Loucy (cell line): ENCODE data around the gene ELL2.

Source experiments
- H2AFZ ChIP-seq: fragments of 200-600 bp; sonication (generic); 2 replicates; pipeline ENCODE4 v1.6.0; 2016; ENCODE audit warnings: antibody characterized with exemption, mild to moderate bottlenecking, low read length, moderate library complexity
- H3F3A ChIP-seq: fragments of 200-600 bp; 2 replicates; pipeline ENCODE4 v1.6.0; 2016; ENCODE audit warnings: antibody characterized with exemption, low read depth, mild to moderate bottlenecking
- H3K27me3 ChIP-seq: fragments of 200-600 bp; sonication (generic); 2 replicates; pipeline ENCODE4 v1.6.1; 2014; ENCODE audit warnings: low read length, mild to moderate bottlenecking; ENCODE audit not compliant: insufficient read depth, poor library complexity, severe bottlenecking
- H3K36me3 ChIP-seq: fragments of 200-600 bp; sonication (generic); 2 replicates; pipeline ENCODE4 v1.6.1; 2016; ENCODE audit warnings: low read length; ENCODE audit not compliant: insufficient read depth
- H3K4me1 ChIP-seq: fragments of 200-600 bp; sonication (generic); 2 replicates; pipeline ENCODE4 v1.5.1; 2014; ENCODE audit warnings: low read length, mild to moderate bottlenecking; ENCODE audit not compliant: insufficient read depth, poor library complexity, severe bottlenecking
- H3K4me2 ChIP-seq: fragments of 200-600 bp; sonication (generic); 2 replicates; pipeline ENCODE4 v1.6.0; 2014; ENCODE audit warnings: antibody characterized with exemption, low read length, low read depth, mild to moderate bottlenecking; ENCODE audit not compliant: poor library complexity, severe bottlenecking
- H3K4me3 ChIP-seq: fragments of 200-600 bp; sonication (generic); 2 replicates; pipeline ENCODE4 v1.5.1; 2014; ENCODE audit warnings: low read length, mild to moderate bottlenecking, mixed read lengths; ENCODE audit not compliant: poor library complexity, severe bottlenecking
- H3K79me2 ChIP-seq: fragments of 200-600 bp; sonication (generic); 2 replicates; pipeline ENCODE4 v1.6.1; 2014; ENCODE audit warnings: low read length; ENCODE audit not compliant: insufficient read depth
- H3K9ac ChIP-seq: fragments of 200-600 bp; sonication (generic); 2 replicates; pipeline ENCODE4 v1.6.0; 2014; ENCODE audit warnings: mild to moderate bottlenecking, low read depth, low read length, moderate library complexity; ENCODE audit not compliant: poor library complexity, severe bottlenecking
- H3K9me2 ChIP-seq: fragments of 200-600 bp; sonication (generic); replicated peaks from 2 replicates; pipeline ENCODE4 v1.6.1; 2016; ENCODE audit warnings: low read depth, low read length, mixed read lengths
- H3K9me3 ChIP-seq: fragments of 200-600 bp; sonication (generic); 2 replicates; pipeline ENCODE4 v1.6.1; 2014; ENCODE audit warnings: mild to moderate bottlenecking, antibody characterized with exemption, low read length, low read depth; ENCODE audit not compliant: insufficient read depth
- H4K20me1 ChIP-seq: fragments of 200-600 bp; sonication (generic); 2 replicates; pipeline ENCODE4 v1.6.0; 2014; ENCODE audit warnings: antibody characterized with exemption, low read length, mild to moderate bottlenecking; ENCODE audit not compliant: insufficient read depth, poor library complexity, severe bottlenecking
- CTCF ChIP-seq: fragments of 200-600 bp; sonication (generic); conservative IDR thresholded peaks from 2 replicates; pipeline ENCODE4 v1.5.1; 2014; ENCODE audit warnings: mild to moderate bottlenecking, antibody characterized with exemption, low read length
- EZH2phosphoT487 ChIP-seq: fragments of 200-600 bp; IDR thresholded peaks from 2 replicates; pipeline ENCODE4 v1.6.1; 2018; ENCODE audit warnings: antibody characterized with exemption, mild to moderate bottlenecking, moderate library complexity, borderline replicate concordance

Gene ELL2

GRCh38 chr5:95879661-95880060 is 82.0 kb downstream of the ELL2 start:
- Histone ChIP-seq H3K4me2 (no peak overlapping the region), H4K20me1 (no peaks in the 10 kb centered on the region), H3K27me3 (no peaks in the 10 kb centered on the region), H3K36me3 (no peaks in the 10 kb centered on the region), H3K4me1 (no peaks in the 10 kb centered on the region), H3K4me3 (no peak overlapping the region), H2AFZ (no peak overlapping the region), H3K9me3 (no peaks in the 10 kb centered on the region), H3K79me2 (no peaks in the 10 kb centered on the region), H3K9ac (no peak overlapping the region), H3F3A (no peaks in the 10 kb centered on the region), H3K9me2 (no peaks in the 10 kb centered on the region)
- TF ChIP-seq CTCF (no peak), EZH2phosphoT487 (no peak)

GRCh38 chr5:95878417-95879323 is 83.0 kb downstream of the ELL2 start:
- Histone ChIP-seq H4K20me1 (no peaks in the 10 kb centered on the region), H3K9ac (no peak overlapping the region), H3F3A (no peaks in the 10 kb centered on the region), H2AFZ (no peak overlapping the region), H3K4me3 (no peak overlapping the region), H3K27me3 (no peaks in the 10 kb centered on the region), H3K9me3 (no peaks in the 10 kb centered on the region), H3K4me2 (no peak overlapping the region), H3K4me1 (no peaks in the 10 kb centered on the region), H3K9me2 (no peaks in the 10 kb centered on the region), H3K36me3 (no peaks in the 10 kb centered on the region), H3K79me2 (no peaks in the 10 kb centered on the region)
- TF ChIP-seq EZH2phosphoT487 (no peak), CTCF (no peak)

- Histone ChIP-seq H3F3A (no peaks in the 10 kb centered on the region), H3K4me1 (no peaks in the 10 kb centered on the region), H4K20me1 (no peaks in the 10 kb centered on the region), H3K9ac (no peak overlapping the region), H3K36me3 (no peaks in the 10 kb centered on the region), H3K4me3 (no peak overlapping the region), H3K9me2 (no peaks in the 10 kb centered on the region), H3K9me3 (no peaks in the 10 kb centered on the region), H3K4me2 (no peak overlapping the region), H3K27me3 (no peaks in the 10 kb centered on the region), H3K79me2 (no peaks in the 10 kb centered on the region), H2AFZ (no peak overlapping the region)
- TF ChIP-seq EZH2phosphoT487 (no peak), CTCF (no peak)
Observed at GRCh38 chr5:95876782-95877181, 84.9 kb downstream of the ELL2 start.
